Endothelial cell of umbilical vein (primary cell): ENCODE data around the gene EPB41L1.

Experiments
- CTCF ChIP-seq, 2 donors: IDR thresholded peaks; 1 replicate in 1 of 2; 2 replicates in 1 of 2; pipeline ENCODE4 v1.5.1; 2011; ENCODE audit warnings: low read length in 2 of 2, mild to moderate bottlenecking in 2 of 2, moderate library complexity in 2 of 2, control low read depth in 1 of 2, inconsistent platforms in 1 of 2, low read depth in 1 of 2; ENCODE audit not compliant: insufficient read depth in 1 of 2; ENCODE audit errors: extremely low read depth in 1 of 2
- EZH2 ChIP-seq: IDR thresholded peaks from 2 replicates; pipeline ENCODE4 v1.6.1; 2012; ENCODE audit warnings: borderline replicate concordance, low read depth, mild to moderate bottlenecking, moderate library complexity, low read length, inconsistent platforms; ENCODE audit not compliant: severe bottlenecking
- FOS ChIP-seq: IDR thresholded peaks from 2 replicates; pipeline ENCODE4 v1.6.1; 2011; ENCODE audit warnings: mild to moderate bottlenecking, low read length, moderate library complexity, borderline replicate concordance; ENCODE audit not compliant: insufficient read depth
- MAX ChIP-seq: IDR thresholded peaks from 2 replicates; pipeline ENCODE4 v1.6.1; 2011; ENCODE audit not compliant: insufficient read depth, insufficient read length
- MYC ChIP-seq: IDR thresholded peaks from one replicate; pipeline ENCODE4 v1.6.1; 2011; ENCODE audit warnings: mild to moderate bottlenecking, low read depth, low read length
- POLR2A ChIP-seq: IDR thresholded peaks from 2 replicates; pipeline ENCODE4 v1.6.1; 2012; ENCODE audit warnings: low read depth, mild to moderate bottlenecking, control low read depth, low read length
- POLR2AphosphoS5 ChIP-seq: IDR thresholded peaks from 2 replicates; pipeline ENCODE4 v1.6.1; 2012; ENCODE audit warnings: low read depth, mild to moderate bottlenecking, control low read depth, low read length, moderate library complexity; ENCODE audit not compliant: insufficient read depth

- no peak for TF ChIP-seq CTCF (IDR thresholded peaks at IDR 0.05; ENCODE audit: extremely low read depth in 1 of 2, insufficient read depth in 1 of 2, low read depth in 1 of 2, low read length in 2 of 2)
- no peak for TF ChIP-seq EZH2
- TF ChIP-seq MAX = no peak
- no peak for TF ChIP-seq POLR2A
- no peak for TF ChIP-seq POLR2AphosphoS5
- TF ChIP-seq FOS = no peak
- no peak for TF ChIP-seq MYC
These were observed 16.1 kb downstream of the EPB41L1 start for GRCh38 chr20:36170542-36171215.
